Measurements from ENCODE around the gene ERFL. TPM values are rescaled to one million over a fixed set of nuclear protein-coding genes. Genes with fewer than 3 reads are reported as not detected.
A peak's percentile ranks its signal among the peaks of the same experiment; 100 is the strongest.

ERFL gene
- total RNA-seq, 1 experiment from 2014 or later, result not detected

DNA sequence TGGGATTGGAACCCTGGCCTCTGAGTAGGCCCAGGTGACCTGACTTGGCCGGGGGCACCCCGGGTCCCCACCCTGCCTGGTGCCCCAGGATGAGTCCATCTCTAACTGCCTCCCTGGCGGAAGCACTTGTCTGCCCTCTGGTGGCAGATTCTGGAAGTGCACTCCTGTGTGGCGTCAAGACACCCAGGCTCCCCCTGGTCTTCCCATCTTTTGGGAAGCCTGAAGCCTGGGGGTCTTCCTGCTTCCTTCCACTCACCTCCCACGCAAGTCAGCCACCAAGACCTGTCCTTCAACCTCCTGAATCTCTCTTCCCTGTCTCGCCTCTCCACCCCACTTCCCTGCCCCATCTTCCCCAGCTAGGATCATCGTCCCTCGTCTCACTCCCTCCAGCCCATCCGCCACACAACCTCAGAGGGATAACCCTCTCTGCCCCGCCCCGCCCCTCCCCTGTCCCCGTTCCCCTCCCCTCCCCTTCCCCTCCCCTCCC, 23.5 kb upstream of the ERFL start:
- no TSS peak for BruUV-seq (replicated peaks)
- H3K27me3 Mint-ChIP-seq (ENCODE audit: insufficient read depth, unreplicated experiment), result no peaks in the 10 kb centered on the region
- DNase-seq (ENCODE audit: unreplicated experiment), result peak; percentile 79
- no peak overlapping the region for H3K4me3 Mint-ChIP-seq (ENCODE audit: unreplicated experiment)
- TF ChIP-seq, protein P1, sequence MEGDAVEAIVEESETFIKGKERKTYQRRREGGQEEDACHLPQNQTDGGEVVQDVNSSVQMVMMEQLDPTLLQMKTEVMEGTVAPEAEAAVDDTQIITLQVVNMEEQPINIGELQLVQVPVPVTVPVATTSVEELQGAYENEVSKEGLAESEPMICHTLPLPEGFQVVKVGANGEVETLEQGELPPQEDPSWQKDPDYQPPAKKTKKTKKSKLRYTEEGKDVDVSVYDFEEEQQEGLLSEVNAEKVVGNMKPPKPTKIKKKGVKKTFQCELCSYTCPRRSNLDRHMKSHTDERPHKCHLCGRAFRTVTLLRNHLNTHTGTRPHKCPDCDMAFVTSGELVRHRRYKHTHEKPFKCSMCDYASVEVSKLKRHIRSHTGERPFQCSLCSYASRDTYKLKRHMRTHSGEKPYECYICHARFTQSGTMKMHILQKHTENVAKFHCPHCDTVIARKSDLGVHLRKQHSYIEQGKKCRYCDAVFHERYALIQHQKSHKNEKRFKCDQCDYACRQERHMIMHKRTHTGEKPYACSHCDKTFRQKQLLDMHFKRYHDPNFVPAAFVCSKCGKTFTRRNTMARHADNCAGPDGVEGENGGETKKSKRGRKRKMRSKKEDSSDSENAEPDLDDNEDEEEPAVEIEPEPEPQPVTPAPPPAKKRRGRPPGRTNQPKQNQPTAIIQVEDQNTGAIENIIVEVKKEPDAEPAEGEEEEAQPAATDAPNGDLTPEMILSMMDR (IDR thresholded peaks at IDR 0.05; ENCODE audit: unreplicated experiment), result peak; percentile 98
- CTCF ChIA-PET, result interaction anchor here (0.6 to 2.0 kb wide), 10 partner anchors 9 to 93 kb away, joined by 3 to 7 read pairs (median 4); partner anchors contain the start of gene RPS19
- peaks cover 4% of the 10 kb centered on the region for H3K4me1 Mint-ChIP-seq (ENCODE audit: insufficient read depth, unreplicated experiment)
- POLR2A ChIA-PET, result interaction anchor here (0.6 to 0.9 kb wide), 4 partner anchors 45 to 591 kb away, joined by 3 to 4 read pairs (median 3); no protein-coding TSS in a partner anchor
- no peak overlapping the region for H3K27ac Mint-ChIP-seq (ENCODE audit: low read depth, unreplicated experiment)
- intact Hi-C loops (cut with micrococcal nuclease), result loop anchor here (1.0 to 5.0 kb wide), 2 partner anchors 78 to 154 kb away; partner anchors contain the start of gene CEACAM3
- peaks cover 7% of the 10 kb centered on the region for H3K36me3 Mint-ChIP-seq (ENCODE audit: insufficient read depth, unreplicated experiment)
- no peaks in the 10 kb centered on the region for H3K9me3 Mint-ChIP-seq (ENCODE audit: unreplicated experiment)

DNA sequence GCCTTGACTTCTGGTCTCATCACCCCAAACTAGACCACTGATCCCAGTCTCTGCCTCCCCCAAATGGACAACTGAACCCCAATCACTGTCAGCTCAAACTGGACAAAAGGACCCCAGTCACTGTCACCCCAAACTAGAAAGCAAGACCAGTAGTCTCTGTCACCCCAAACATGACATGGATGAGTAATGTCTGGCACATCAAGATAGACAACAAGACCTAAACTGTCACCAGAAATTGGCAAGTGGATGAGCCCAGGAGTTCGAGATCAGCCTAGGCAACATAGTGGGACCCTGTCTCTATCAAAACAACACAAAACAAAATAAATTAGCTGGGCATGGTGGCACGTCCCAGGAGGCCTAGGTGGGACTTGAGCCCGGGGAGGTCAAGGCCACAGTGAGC, 18.8 kb upstream of the ERFL start:
- peaks cover 4% of the 10 kb centered on the region for H3K4me1 Mint-ChIP-seq (ENCODE audit: insufficient read depth, unreplicated experiment)
- no peak for DNase-seq (ENCODE audit: unreplicated experiment)
- H3K36me3 Mint-ChIP-seq (ENCODE audit: insufficient read depth, unreplicated experiment), result no peaks in the 10 kb centered on the region
- no peaks in the 10 kb centered on the region for H3K9me3 Mint-ChIP-seq (ENCODE audit: unreplicated experiment)
- intact Hi-C loops (cut with micrococcal nuclease), result no loop called here
- no peaks in the 10 kb centered on the region for H3K27me3 Mint-ChIP-seq (ENCODE audit: insufficient read depth, unreplicated experiment)
- ChIA-PET CTCF (interaction anchor here (1.1 to 1.2 kb wide), 2 partner anchors 10 to 12 kb away, joined by 3 to 4 read pairs; partner anchors contain the start of gene RABAC1), POLR2A (interaction anchor here (0.6 to 0.8 kb wide), 2 partner anchors 63 to 76 kb away, joined by 3 to 5 read pairs; no protein-coding TSS in a partner anchor)
- TF ChIP-seq, protein P1 (IDR thresholded peaks at IDR 0.05; ENCODE audit: unreplicated experiment), result no peak
- no peak overlapping the region for H3K4me3 Mint-ChIP-seq (ENCODE audit: unreplicated experiment)
- BruUV-seq (replicated peaks), result no TSS peak
- no peak overlapping the region for H3K27ac Mint-ChIP-seq (ENCODE audit: low read depth, unreplicated experiment)

DNA sequence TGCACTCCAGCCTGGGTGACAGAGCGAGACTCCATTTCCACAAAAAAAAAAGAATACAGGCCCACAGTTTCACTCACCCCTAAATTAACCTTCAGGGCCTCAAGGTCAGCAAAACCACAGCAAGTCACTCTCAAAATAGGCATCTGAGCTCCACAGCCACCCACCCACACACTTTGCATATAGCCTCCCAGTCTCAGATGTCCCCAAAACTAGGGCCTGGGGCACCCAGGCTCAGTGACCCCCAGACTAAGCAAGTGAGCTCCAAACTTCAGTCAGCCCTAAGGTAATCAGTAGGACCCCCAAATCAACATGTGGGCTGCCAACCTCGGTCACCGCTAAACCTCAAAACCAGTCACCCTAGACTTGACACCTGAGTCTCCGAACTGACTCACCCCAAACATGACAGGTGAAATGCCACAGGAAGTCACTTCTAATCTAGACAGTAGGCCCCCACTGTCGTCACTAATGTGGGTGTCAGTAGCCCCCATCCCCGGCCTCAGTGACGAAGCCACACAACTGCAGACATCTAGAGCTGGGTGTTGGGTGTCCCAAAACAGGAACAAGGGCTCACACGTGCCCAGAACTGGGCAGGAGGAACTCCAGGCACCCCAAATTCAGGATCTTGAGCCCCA, 17.0 kb upstream of the ERFL start:
- POLR2A ChIA-PET, result no interaction called here
- no TSS peak for BruUV-seq (replicated peaks)

GRCh38 chr19:41944336-41944735, 16.1 kb upstream of the ERFL start:
- no peak overlapping the region for H3K4me3 Mint-ChIP-seq (ENCODE audit: unreplicated experiment)
- no peak for DNase-seq (ENCODE audit: unreplicated experiment)
- ChIA-PET CTCF (interaction anchor here (0.9 to 1.7 kb wide), 4 partner anchors 14 to 90 kb away, joined by 3 to 7 read pairs (median 4); partner anchors contain the start of gene RABAC1), POLR2A (no interaction called here)
- peaks cover 8% of the 10 kb centered on the region for H3K27me3 Mint-ChIP-seq (ENCODE audit: insufficient read depth, unreplicated experiment)
- H3K4me1 Mint-ChIP-seq (ENCODE audit: insufficient read depth, unreplicated experiment), result no peaks in the 10 kb centered on the region
- H3K36me3 Mint-ChIP-seq (ENCODE audit: insufficient read depth, unreplicated experiment), result no peaks in the 10 kb centered on the region
- TF ChIP-seq, protein P1 (IDR thresholded peaks at IDR 0.05; ENCODE audit: unreplicated experiment), result no peak
- H3K27ac Mint-ChIP-seq (ENCODE audit: low read depth, unreplicated experiment), result no peak overlapping the region
- BruUV-seq (replicated peaks), result no TSS peak
- intact Hi-C loops (cut with micrococcal nuclease), result no loop called here
- H3K9me3 Mint-ChIP-seq (ENCODE audit: unreplicated experiment), result no peaks in the 10 kb centered on the region

More for the DNA sequence above, 17.0 kb upstream of the ERFL start:
- H3K4me3 Mint-ChIP-seq (ENCODE audit: unreplicated experiment), result no peak overlapping the region
- H3K27me3 Mint-ChIP-seq (ENCODE audit: insufficient read depth, unreplicated experiment), result peaks cover 8% of the 10 kb centered on the region
- no peaks in the 10 kb centered on the region for H3K4me1 Mint-ChIP-seq (ENCODE audit: insufficient read depth, unreplicated experiment)
- H3K36me3 Mint-ChIP-seq (ENCODE audit: insufficient read depth, unreplicated experiment), result no peaks in the 10 kb centered on the region
- TF ChIP-seq, protein P1 (IDR thresholded peaks at IDR 0.05; ENCODE audit: unreplicated experiment), result no peak
- DNase-seq (ENCODE audit: unreplicated experiment), result no peak
- intact Hi-C loops (cut with micrococcal nuclease), result no loop called here
- no peaks in the 10 kb centered on the region for H3K9me3 Mint-ChIP-seq (ENCODE audit: unreplicated experiment)
- CTCF ChIA-PET, result interaction anchor here (0.7 to 1.7 kb wide), 6 partner anchors 11 to 89 kb away, joined by 3 to 7 read pairs (median 4); partner anchors contain the start of gene RABAC1
- H3K27ac Mint-ChIP-seq (ENCODE audit: low read depth, unreplicated experiment), result no peak overlapping the region
